T follicular helper cell (primary cell): ENCODE results near the gene ITGB2.
A peak's percentile ranks its signal among the peaks of the same experiment; 100 is the strongest.
"Not testable (repeated sequence)": the region's sequence is repeated elsewhere in the genome, so short reads cannot be mapped to it uniquely, and the experiment has no call there.

Experiments
- DNase-seq: peaks from one replicate; pipeline ENCODE4 v3.0.0-alpha.2; 2020; ENCODE audit warnings: low read depth

The ITGB2 gene

DNA sequence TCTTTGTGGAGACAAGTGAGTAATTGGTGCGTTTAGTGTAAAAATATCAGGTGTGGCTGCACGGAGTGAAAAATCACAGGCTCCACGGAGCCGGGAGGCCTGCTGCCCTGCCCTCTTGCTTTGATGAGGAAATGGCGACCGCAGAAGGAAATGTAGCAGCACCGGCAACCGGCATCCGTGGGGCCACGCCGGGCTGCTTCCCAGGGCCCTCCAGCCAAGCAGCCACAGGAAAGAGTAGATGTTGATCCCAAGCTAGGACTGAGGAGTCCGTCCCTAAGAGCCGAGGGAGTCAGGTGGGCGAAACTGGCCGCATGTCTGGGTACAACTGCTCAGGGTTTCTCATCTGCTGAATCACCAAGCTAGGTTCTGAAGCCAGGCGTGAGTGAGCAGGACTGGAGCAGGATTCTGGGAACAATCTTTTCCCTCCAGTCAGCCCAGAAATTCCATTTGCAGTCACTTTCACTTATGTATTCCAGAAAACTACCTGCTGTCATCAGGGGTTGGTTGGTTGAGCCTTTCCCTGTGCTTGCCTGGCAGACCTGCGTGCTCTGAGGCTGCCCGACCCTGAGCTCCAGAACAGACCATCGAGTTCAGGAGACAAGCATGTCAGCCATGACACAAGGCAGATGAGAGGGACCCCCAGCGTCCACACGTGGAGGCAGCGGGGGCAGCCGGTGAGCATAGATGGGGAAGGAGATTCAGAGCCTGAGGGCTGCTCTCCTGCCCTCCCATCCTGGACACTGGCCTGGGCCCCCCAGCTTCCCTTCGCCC is 5.8 kb upstream of the ITGB2 start:
- peak; percentile 61 for DNase-seq

DNA sequence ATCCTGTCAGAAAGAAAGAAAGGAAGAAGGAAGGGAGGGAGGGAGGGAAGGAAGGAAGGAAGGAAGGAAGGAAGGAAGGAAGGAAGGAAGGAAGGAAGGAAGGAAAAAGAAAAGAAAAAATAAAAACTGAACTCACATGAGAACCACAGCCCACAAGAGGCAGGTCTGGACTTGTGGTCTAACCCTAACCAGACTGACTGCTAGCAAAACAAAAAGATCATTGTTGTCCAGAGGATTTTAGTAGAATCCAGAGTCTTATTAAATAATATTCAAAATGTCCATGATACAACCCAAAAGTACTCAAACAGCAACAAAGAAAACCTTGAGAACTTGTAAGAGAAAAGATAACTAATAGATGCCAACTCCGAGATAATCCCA is 4.7 kb upstream of the ITGB2 start:
- no peak for DNase-seq

DNA sequence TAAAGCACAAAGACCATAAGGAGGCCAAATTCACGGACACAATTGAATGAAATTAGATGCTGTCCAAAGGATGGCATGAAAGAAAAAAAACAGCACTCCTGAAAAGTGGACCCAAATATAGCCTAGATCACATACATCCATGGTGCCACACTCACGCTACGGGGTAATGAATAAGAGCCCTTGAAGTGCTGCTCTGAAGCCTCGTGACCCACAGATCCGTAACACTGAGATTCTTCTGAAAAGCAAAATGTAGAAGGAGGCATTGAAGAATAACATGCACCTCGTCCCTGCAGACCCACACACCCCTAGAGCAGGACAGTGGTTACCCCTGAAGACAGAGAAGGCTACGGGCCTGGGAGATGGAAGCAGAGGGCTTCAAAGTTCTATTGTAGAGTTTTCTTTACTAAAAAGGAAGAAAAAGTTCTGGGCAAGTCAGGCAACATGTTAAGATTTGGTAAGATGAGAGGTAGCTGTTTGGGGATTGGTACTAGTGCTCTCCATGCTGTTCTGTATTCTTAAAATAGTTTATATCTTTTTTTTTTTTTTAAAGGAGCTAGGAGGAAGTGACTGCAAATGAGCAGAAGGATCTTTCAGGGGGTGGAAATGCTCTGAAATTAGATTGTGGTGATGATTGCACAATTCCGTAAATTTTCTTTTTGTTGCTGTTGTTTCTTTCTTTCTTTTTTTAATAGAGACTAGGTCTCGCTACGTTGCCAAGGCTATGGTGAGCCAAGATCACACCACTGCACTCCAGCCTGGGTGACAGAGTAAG is 4.1 kb upstream of the ITGB2 start:
- DNase-seq: no peak

DNA sequence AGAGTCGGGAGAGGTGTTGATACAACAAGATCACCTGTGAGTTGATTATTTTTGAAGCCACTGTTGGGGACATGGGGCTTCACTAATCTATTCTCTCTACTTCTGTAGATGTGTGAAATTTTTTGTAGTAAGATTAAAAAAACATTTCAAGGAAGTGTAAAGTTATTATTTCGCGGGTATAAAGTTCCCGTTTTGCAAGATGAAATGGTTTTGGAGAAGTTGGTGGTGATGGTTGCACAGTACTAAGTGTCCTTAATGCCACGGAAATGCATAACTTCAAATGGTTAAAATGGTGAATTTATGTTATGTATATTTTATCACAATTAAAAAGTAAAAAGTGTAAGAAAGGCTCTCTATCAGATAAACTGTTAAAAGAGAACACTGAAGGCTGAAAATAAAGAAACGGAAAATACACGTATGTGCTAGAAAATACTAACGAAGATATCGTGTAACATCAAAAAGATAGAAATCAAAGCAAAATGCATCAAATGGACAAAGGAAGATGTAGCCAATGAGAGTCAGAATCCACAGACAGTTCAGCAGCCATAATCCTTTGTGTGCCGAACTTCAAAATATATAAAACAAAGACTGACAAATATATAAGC is 2.9 kb upstream of the ITGB2 start:
- no peak for DNase-seq

DNA sequence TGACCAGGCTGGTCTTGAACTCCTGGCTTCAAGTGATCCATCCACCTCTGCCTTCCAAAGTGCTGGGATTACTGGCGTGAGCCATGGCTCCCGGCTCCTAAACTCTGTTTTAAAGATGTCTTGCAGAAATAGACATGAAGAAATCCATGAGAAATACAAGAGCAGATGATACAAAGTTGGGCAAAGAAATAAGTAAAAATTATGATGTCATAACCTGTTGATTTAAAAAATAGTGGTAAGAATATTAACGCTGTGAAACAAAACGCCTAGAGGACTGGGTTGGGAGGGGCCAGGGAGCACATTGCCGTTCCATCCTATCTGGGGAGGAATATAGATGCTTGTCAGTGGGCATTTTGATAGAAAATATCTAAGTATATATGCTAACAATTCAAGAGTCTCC is 1.2 kb upstream of the ITGB2 start:
- no peak for DNase-seq

DNA sequence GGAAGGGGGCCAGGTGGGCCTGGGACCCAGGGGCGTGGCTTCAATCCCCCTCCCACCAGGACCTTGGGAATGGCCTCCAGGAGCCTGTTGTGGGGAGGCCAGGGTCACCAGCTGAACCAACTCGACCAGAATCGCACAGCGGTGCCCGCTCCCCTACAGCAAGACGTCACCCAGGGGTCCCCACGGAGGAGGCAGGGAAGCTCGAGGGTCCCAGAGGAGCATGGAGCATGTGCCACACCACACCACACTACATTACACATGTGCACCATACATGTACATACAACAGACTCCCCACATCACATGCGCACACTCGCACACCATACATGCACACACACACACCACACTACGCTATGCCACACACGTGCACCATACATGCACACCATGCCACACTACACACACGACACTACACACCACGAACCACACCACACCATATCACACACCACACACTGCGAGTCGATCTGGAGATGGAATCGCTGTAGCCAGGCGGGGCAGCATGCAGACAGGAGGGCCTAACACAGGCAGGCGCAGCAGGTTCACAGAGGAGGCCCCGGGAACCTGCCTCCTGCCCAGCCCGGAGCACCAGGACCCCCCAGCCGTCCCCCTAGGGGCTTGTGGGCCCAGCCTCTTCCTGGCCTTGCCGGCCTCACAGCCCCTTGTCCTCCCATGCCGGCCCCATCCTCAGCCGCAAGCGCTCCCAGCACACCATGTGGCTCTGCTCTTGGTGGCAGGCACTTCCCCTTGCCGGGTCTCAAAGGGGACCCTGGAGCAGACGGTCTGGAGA is 596 bp downstream of the ITGB2 start:
- DNase-seq: no peak

DNA sequence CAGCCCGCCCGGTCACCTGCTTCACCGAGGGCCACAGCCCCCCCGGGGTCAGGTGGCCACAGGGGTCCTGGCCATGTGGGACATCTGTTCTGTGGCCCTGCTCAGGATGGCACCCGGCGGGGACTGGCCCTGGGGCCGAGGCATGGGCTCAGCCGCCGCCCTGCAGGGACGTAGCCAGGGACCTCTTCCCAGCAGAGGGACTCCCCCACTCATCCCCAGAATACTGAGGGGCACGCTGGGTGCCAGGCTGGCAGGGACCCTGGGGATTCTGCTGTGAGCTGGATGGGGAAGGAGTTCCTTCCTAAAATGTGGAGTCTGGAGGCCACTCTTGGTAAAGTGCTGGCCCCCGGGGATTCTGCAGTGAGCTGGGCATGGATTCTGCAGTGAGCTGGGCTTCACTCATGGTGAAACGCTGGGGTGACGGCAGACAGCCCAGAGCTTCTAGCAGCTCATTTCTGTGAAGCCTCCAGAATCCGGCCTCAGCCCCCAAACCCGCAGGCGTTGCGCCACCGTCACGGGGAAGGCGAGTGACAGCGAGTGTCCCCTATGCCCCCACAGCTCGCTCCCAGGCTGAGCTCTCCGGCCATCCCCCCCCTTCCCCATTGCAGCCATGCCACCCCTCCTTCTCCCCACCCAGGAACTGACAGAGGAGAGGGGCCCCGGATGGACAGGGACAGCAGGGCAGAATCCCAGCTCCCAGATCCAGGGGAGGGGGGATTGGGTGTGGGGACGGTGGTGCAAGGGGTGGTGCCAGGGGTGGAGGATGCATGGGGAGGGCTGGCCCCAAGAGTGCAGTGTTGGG is 1.4 kb downstream of the ITGB2 start:
- DNase-seq: no peak

DNA sequence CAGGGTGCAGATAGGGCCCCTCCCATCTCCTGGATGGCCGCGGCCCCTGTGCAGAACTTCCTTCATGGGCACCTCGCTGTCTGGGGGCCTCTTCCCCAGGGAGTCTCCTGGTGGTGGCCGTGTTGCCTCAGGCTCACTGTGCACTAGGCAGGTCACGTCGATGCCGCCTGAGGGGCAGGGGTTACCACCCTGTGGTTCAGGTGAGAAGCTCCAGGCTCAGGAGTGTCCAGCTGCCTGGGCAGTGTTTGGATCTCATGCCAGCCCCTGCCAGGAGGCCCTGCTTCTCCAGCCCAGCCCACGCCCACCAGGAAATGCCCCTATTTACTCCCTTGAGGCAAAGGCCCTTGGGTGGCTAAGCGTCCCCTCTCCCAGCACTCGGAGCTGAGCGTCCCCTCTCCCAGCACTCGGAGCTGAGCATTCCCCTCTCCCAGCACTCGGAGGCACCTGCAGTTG is 2.1 kb downstream of the ITGB2 start:
- DNase-seq: no peak

DNA sequence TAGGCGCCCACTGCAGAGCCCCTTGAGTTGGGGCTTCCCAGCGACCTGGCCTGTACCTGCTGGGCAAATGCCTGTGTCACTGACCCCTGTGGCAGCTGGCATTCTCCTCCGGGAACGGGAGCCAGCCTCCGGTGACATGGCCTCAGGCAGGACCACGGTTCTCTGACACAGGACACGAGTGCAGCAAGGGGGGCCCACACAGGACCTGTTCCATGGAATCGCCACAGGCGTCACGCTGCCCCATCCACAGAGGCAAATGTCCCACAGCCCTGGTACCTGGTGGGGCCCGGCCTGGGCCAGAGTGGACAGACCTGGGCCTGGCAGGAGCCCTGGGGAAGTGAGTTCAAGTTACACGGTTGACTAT is 2.6 kb downstream of the ITGB2 start:
- DNase-seq: no peak

DNA sequence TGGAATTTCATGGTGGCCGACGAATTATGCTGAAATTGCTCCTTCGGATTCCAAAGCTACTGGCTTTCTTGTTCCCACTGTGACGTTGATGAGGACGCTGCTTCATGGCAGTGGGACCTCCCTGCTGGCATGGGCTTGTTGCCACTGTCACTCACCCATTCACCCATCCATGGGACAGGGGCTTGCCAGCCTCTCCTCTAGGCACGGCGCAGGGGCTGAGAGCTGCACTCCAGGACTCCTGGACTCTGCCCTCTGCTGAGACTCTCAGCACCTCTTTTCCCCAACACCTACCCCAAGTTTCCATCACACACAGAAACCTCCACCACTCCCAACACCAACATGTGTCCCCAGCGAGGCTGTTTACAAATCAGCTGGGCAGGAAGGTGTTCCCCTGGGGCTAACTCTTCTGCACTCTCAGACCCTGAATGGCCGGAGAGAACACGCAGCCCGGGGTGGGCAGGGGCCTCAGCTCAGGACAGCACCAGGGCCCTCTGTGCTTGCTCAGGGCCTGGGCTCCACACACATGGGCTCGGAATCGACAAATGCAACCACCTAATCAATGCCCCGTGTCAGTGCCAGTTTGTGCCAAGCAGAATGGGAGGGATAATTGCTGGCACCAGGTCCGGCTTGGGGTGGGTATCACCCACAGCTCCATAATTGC is 3.1 kb downstream of the ITGB2 start:
- DNase-seq: no peak

DNA sequence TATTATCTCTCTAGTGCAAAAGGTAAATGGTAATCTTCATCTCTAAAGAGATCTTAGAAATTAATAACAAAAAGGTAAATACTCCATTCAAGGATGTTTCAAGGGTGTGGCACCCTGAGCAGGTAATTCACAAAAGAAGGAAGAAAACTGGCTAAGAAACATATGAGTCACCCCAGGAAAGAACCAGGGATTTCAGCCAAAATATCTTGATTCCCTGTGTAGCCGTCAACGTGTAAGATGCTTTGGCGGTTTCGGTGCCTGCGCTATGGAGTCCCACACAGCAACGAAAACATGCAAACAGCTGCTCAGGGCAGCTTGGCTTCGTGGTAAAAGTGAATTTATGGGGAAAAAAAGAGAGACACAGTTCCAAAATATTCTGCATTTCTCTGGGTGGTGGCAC is 3.7 kb downstream of the ITGB2 start:
- no peak for DNase-seq

DNA sequence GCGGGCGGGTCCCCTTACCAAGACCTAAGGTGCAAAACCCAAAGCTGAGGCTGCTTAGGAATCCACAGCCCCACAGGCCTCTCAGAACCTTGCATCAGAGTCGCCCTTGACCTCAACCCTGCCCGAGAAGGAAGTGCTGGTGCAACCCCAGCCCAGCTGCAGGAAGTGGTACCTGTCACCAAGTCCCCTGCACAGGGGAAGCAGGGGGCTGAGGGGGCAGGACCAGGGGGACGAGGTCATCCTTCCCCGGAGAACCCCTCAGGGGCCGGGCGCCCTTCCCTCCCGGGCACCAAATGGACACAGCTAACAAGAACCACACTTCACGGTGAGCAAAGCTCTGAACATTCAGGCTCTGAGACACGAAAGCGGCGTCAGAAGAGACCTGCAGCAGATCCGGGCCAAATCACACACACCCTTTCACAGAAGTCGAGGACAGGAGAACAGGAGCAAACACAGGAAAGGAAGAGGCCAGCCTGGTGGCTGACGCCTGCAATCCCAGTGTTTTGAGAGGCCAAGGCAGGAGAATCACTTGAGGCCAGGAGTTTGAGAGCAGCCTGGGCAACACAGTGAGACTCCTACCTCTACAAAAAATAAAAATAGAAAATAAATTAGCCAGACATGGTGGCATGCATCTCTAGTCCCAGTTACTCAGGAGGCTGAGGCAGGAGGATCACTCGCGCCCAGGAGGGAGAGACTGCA is 6.4 kb downstream of the ITGB2 start:
- no peak for DNase-seq

DNA sequence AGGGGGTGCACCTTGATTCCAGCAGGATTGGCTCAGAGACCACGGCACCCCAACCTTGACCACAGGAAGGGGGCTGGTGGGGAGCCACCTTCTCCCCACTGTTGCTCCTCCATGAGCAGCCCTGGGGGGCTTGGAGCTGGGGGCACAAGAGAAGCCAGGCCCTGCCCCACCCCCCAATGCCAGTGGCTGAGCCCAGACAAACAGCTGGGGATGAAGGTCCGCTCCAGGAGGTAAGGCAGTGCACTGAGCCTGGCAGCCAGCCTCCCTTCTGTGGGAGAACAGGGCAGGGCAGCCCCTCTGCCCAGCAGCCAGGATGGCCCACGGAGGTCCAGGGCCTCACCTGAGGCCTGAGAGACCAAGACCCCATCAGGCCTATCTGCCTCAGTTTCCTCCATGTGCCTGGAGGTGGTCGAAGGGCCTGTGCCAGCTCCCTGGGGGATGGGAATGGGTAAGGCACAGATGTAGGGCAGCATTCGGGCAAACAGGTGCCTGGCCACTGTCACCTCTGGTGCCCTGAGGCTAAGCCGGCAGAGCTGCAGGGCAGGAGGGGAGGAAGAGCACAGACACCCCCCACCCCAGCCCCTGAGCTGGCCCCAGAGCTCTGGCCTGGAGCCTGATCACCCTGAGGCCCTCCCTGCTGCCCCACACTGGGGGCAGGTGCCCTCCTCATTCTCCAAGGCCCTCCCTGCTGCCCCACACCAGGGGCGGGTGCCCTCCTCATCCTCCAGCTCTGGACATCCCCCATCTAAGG is 7.1 kb downstream of the ITGB2 start:
- DNase-seq: no peak

DNA sequence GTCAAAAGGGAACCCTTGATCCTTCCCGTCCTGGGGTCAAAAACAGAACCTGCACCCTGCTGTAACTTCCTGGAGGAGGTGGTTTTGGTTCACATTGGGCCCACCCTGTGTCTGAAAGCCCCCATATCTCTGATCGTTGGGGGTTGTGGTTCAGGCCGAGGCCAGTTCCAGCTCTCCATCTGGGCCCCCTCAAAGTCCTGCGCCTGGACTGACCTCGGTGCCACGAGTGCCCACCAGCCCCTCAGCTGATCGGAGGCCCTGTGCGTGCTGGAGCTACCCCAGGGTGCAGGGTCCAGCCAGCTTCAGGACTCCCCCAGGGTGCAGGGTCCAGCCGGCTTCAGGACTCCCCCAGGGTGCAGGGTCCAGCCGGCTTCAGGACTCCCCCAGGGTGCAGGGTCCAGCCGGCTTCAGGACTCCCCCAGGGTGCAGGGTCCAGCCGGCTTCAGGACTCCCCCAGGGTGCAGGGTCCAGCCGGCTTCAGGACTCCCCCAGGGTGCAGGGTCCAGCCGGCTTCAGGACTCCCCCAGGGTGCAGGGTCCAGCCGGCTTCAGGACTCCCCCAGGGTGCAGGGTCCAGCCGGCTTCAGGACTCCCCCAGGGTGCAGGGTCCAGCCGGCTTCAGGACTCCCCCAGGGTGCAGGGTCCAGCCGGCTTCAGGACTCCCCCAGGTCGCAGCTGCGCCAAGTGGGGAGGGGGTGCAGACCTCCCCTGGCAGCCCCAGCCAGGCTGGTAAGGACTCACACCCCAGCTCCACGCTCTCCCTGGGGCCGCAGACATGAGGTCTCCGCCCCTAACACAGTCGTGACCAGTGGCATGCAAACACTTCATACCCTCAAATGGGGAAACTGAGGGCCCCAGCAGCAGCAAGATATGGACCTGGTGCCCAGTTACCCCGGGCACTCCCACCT is 7.9 kb downstream of the ITGB2 start:
- DNase-seq: not testable (repeated sequence)

DNA sequence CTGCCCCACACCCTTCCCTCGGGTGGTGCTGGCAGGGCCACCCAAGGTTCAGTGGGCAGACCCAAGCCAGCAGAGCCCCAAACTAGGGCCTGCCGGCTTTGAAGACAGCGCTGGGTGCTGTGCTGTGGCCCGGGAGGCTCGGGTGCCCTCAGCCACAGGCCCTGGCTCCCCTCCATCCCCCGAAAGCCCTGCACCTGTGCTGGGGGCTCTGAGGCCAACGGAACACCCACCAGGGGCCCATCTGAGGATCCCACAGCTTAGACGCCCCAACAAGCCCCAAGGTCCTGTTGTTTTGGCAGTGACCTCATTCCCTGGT is 8.6 kb downstream of the ITGB2 start:
- DNase-seq: no peak

DNA sequence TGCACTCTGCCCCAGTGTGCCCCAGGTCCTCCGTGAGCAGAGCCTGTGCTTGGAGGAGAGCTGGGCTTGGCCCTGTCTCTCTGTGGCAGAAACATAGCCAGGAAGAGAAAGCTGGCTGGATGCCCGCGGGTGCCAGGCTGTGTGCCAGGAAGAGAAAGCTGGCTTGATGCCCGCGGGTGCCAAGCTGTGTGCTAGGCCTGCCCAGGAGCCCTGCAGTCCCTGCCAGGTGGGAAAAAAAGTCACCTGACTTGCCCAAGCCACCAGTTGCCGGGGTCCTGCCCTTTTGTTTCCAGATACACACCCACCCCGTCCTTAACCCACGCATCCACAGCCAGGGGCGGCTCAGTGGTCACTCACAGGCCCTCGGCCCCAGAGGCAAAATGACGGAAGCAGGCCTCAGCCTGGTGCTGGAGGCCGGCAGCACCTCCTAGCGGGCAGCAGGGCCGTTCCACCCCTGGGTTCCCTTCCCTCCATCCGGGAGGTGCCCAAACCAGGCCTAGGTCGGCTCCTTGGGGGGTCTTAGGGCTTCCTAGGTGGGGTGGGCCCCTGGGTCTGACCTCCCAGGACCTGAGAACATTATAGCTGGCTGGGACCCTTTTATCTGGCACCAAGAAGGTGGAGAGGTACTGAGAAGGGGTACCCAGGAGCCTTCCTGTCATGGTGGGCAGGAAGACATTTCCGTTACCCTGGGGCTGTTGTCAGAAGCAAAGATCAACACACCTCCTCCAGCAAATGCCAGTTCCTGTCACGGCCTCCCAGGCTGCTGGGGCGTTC is 9.1 kb downstream of the ITGB2 start:
- peak; percentile 44 for DNase-seq

DNA sequence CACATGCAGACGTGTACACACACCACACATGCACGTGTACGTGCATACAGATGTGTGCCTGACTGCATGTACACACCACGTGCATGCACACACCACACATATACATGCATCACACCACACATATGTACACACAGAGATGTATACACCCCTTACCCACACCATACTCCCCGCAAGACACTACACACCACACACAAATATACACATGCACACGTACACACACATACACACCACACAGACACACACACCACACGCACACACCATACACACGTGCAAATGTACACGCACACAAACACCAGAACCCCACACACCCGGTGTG is 9.7 kb downstream of the ITGB2 start:
- no peak for DNase-seq
